IMR-90 (cell line): ENCODE measurements around the gene FBXL16. TPM values are rescaled to one million over a fixed set of nuclear protein-coding genes. Genes with fewer than 3 reads are reported as not detected.
A peak's percentile ranks its signal among the peaks of the same experiment; 100 is the strongest.

ENCODE experiments used
- ATAC-seq: fragments of 200-7000 bp; cut with Tn5 transposase; 2 replicates; pipeline ENCODE4 v1.9.1; 2020; ENCODE audit warnings: low read depth, mild to moderate bottlenecking, moderate library complexity
- BruUV-seq: library from RNA; stranded (reverse); fragments of 400-500 nt; replicated peaks from 2 replicates; lab custom pipeline; 2021; lab: Mats Ljungman, UMichigan
- CTCF ChIA-PET: fragments of 300-600 bp; formaldehyde crosslinking; extraction: SDS; loops from one replicate; lab custom pipeline; 2021; ENCODE audit warnings: antibody characterized with exemption; lab: Yijun Ruan, JAX
- POLR2A ChIA-PET: fragments of 300-600 bp; sonication (Branson Sonifier 250); formaldehyde crosslinking; loops from one replicate; lab custom pipeline; 2022; ENCODE audit warnings: antibody characterized with exemption; ENCODE audit not compliant: unreplicated experiment; lab: Charles Lee
- DNase-seq: peaks from one replicate; pipeline ENCODE4 v3.0.0; 2013
- H2AFZ ChIP-seq: replicated peaks from 2 replicates; pipeline ENCODE3; 2013; ENCODE audit warnings: low read length, mild to moderate bottlenecking; ENCODE audit not compliant: poor library complexity
- H2AK5ac ChIP-seq: 2 replicates; pipeline ENCODE4 v1.6.1; 2013; ENCODE audit warnings: low read depth, low read length, inconsistent platforms
- H2AK9ac ChIP-seq: replicated peaks from 2 replicates; pipeline ENCODE3; 2013; ENCODE audit warnings: mild to moderate bottlenecking, low read depth, low read length, moderate library complexity; ENCODE audit not compliant: poor library complexity
- H2BK120ac ChIP-seq: 2 replicates; pipeline ENCODE4 v1.6.1; 2013; ENCODE audit warnings: low read depth, low read length, inconsistent platforms
- H2BK15ac ChIP-seq: 3 replicates; pipeline ENCODE4 v1.6.1; 2013; ENCODE audit warnings: low read depth, low read length, inconsistent platforms
- H2BK20ac ChIP-seq: 2 replicates; pipeline ENCODE4 v1.6.1; 2013; ENCODE audit warnings: low read depth, mild to moderate bottlenecking, inconsistent platforms, low read length, moderate library complexity
- H2BK5ac ChIP-seq: 2 replicates; pipeline ENCODE4 v1.6.1; 2013; ENCODE audit warnings: mild to moderate bottlenecking, low read depth, low read length, inconsistent platforms; ENCODE audit not compliant: poor library complexity, severe bottlenecking
- H3K14ac ChIP-seq: replicated peaks from 2 replicates; pipeline ENCODE4 v1.6.1; 2013; ENCODE audit warnings: low read depth, low read length, inconsistent platforms
- H3K18ac ChIP-seq: 2 replicates; pipeline ENCODE4 v1.6.1; 2013; ENCODE audit warnings: low read depth, low read length, control low read depth
- H3K23ac ChIP-seq: 2 replicates; pipeline ENCODE4 v1.6.1; 2013; ENCODE audit warnings: low read depth, low read length, inconsistent platforms
- H3K27ac ChIP-seq: 2 replicates; pipeline ENCODE4 v1.5.1; 2013; ENCODE audit warnings: mild to moderate bottlenecking, control low read depth, low read length; ENCODE audit not compliant: insufficient read depth
- H3K27me3 ChIP-seq: 2 replicates; pipeline ENCODE4 v1.6.1; 2013; ENCODE audit warnings: low read length; ENCODE audit not compliant: control insufficient read depth, insufficient read depth
- H3K36me3 ChIP-seq: 2 replicates; pipeline ENCODE4 v1.6.1; 2013; ENCODE audit warnings: low read length, mixed read lengths; ENCODE audit not compliant: control insufficient read depth, insufficient read depth
- H3K4ac ChIP-seq: 2 replicates; pipeline ENCODE4 v1.6.1; 2013; ENCODE audit warnings: low read depth, low read length, inconsistent platforms
- H3K4me1 ChIP-seq: 2 replicates; pipeline ENCODE4 v1.6.1; 2013; ENCODE audit warnings: low read length, mixed read lengths; ENCODE audit not compliant: control insufficient read depth, insufficient read depth
- H3K4me2 ChIP-seq: 2 replicates; pipeline ENCODE4 v1.6.1; 2013; ENCODE audit warnings: low read depth, mild to moderate bottlenecking, control low read depth, low read length, moderate library complexity
- H3K4me3 ChIP-seq: 2 replicates; pipeline ENCODE4 v1.5.1; 2013; ENCODE audit warnings: low read depth, mild to moderate bottlenecking, control low read depth, low read length, moderate library complexity; ENCODE audit not compliant: insufficient read depth
- H3K56ac ChIP-seq: 2 replicates; pipeline ENCODE4 v1.6.1; 2013; ENCODE audit warnings: low read length, inconsistent platforms; ENCODE audit not compliant: insufficient read depth; ENCODE audit errors: extremely low read depth
- H3K79me1 ChIP-seq, 2 experiments: 2 replicates each; pipeline ENCODE4 v1.6.1; 2013; ENCODE audit warnings: low read length in 2 of 2, inconsistent platforms in 1 of 2, low read depth in 1 of 2
- H3K9ac ChIP-seq: 2 replicates; pipeline ENCODE4 v1.6.1; 2013; ENCODE audit warnings: low read depth, low read length, control low read depth
- H3K9me1 ChIP-seq: 2 replicates; pipeline ENCODE4 v1.6.1; 2013; ENCODE audit warnings: low read length, inconsistent platforms; ENCODE audit not compliant: insufficient read depth
- H3K9me3 ChIP-seq: 2 replicates; pipeline ENCODE4 v1.6.1; 2013; ENCODE audit warnings: low read length; ENCODE audit not compliant: control insufficient read depth, insufficient read depth
- H4K20me1 ChIP-seq: 2 replicates; pipeline ENCODE4 v1.6.1; 2013; ENCODE audit warnings: low read length, inconsistent platforms; ENCODE audit not compliant: insufficient read depth
- H4K5ac ChIP-seq: 2 replicates; pipeline ENCODE4 v1.6.1; 2013; ENCODE audit warnings: mild to moderate bottlenecking, low read depth, low read length, control low read depth
- H4K8ac ChIP-seq, 2 experiments: 2 replicates each; pipeline ENCODE4 v1.6.1; 2013; ENCODE audit warnings: low read depth in 2 of 2, low read length in 2 of 2, control low read depth in 1 of 2, inconsistent platforms in 1 of 2
- H4K91ac ChIP-seq: 2 replicates; pipeline ENCODE4 v1.6.1; 2013; ENCODE audit warnings: low read depth, low read length, inconsistent platforms; ENCODE audit not compliant: insufficient read depth
- CEBPB ChIP-seq: IDR thresholded peaks from 2 replicates; pipeline ENCODE4 v1.6.1; 2012; ENCODE audit warnings: low read depth, low read length, improper control_type of control experiment
- POLR2A ChIP-seq: IDR thresholded peaks from 2 replicates; pipeline ENCODE4 v1.6.1; 2012; ENCODE audit warnings: mild to moderate bottlenecking, low read depth, low read length
- WGBS, 2 experiments: methylation state at CpG; one replicate each; pipeline versions ENCODE4 v1.1.5 to v1.1.7; 2013; ENCODE audit warnings: missing lambda C conversion rate in 2 of 2; ENCODE audit not compliant: insufficient read length in 1 of 2; ENCODE audit errors: extremely low coverage in 2 of 2; 5-methylcytosine and 5-hydroxymethylcytosine counted together
- dilution Hi-C: fragments of 300-500 bp; cut with HindIII; formaldehyde crosslinking; loops from one replicate; pipeline ENCODE4 v1.14.3; 2018; ENCODE audit warnings: low sequenced_read_pairs; ENCODE audit not compliant: unreplicated experiment
- in situ Hi-C: fragments of 300-500 bp; cut with MboI; formaldehyde crosslinking; loops from 3 replicates; pipeline ENCODE4 v1.14.3; 2019; ENCODE audit warnings: low sequenced_read_pairs, inconsistent platforms, mixed read lengths
- intact Hi-C: fragments of 100-400 bp; cut with micrococcal nuclease; formaldehyde crosslinking; loops from 2 replicates; pipeline ENCODE4 v1.10.0; 2022
- polyA plus RNA-seq, 3 experiments: library from polyadenylated mRNA; depleted of rRNA; stranded (reverse); fragments of >200 nt; gene quantifications; 2 replicates each; pipeline ENCODE4 v1.2.3, GENCODE V29; 2012; ENCODE audit warnings: low replicate concordance in 1 of 3
- total RNA-seq: library from RNA; depleted of rRNA; stranded (reverse); fragments of >200 nt; gene quantifications from 2 replicates; pipeline ENCODE4 v1.2.3, GENCODE V29; 2012

Gene FBXL16
- total and polyA plus RNA-seq, 2 of the 4 experiments (the other 2 are of a cell fraction): 0.18 to 2.2 TPM

- H3K9me3 ChIP-seq: no peaks in the 10 kb centered on the region
- H3K79me1 ChIP-seq: peaks cover 9 to 45% of the 10 kb centered on the region in 2 experiments; a peak in 3 of 4 replicates
- H3K4me3 ChIP-seq: peak overlapping the region; percentile 51
- peak; percentile 11 for ATAC-seq
- dilution Hi-C loops (no loop called here), intact Hi-C loops (no loop called here), in situ Hi-C loops (no loop called here)
- peak overlapping the region; percentile 4; the same call in 1 of the 2 replicates for H4K5ac ChIP-seq
- POLR2A ChIA-PET: interaction anchor here (0.6 kb wide), 1 partner anchor 98 kb away, joined by 5 read pairs; no protein-coding TSS in a partner anchor
- no peaks in the 10 kb centered on the region for H3K27me3 ChIP-seq
- peak overlapping the region; percentile 76 for H3K14ac ChIP-seq
- peak overlapping the region; percentile 28 for H2BK5ac ChIP-seq
- H2BK20ac ChIP-seq: no peak overlapping the region
- no peak overlapping the region for H3K56ac ChIP-seq
- peak overlapping the region in 1 of 2 experiments; percentile 87; a peak in 2 of 4 replicates for H4K8ac ChIP-seq
- H2BK15ac ChIP-seq: no peak overlapping the region
- peak overlapping the region; percentile 57 for H3K9ac ChIP-seq
- CTCF ChIA-PET: no interaction called here
- H2AFZ ChIP-seq: peak overlapping the region; percentile 99
- H3K36me3 ChIP-seq: peaks cover 20% of the 10 kb centered on the region
- H2AK9ac ChIP-seq: peak overlapping the region; percentile 97
- TF ChIP-seq POLR2A: 0 out of 2 replicates have a peak, but pooled peaks have one; percentile 8
- no peak for TF ChIP-seq CEBPB
- H3K23ac ChIP-seq: peak overlapping the region; percentile 68
- no TSS peak for BruUV-seq
- peak overlapping the region; percentile 77 for H3K4me2 ChIP-seq
- H3K4me1 ChIP-seq: peaks cover 26% of the 10 kb centered on the region
- peaks cover 44% of the 10 kb centered on the region for H4K20me1 ChIP-seq
- H2AK5ac ChIP-seq: peak overlapping the region; percentile 87
- peak; percentile 30 for DNase-seq
- H4K91ac ChIP-seq: peak overlapping the region; percentile 46
- H3K4ac ChIP-seq: peak overlapping the region; percentile 75
- H2BK120ac ChIP-seq: no peak overlapping the region; the same call in 1 of the 2 replicates
- 32% methylated on average over 29 of the region's 52 CpGs; no CpG with 5 or more reads in 1 of the 2 experiments for WGBS, 2 experiments
- no peak overlapping the region for H3K18ac ChIP-seq
- peak overlapping the region; percentile 34 for H3K27ac ChIP-seq
- peaks cover 15% of the 10 kb centered on the region for H3K9me1 ChIP-seq
Measured at GRCh38 chr16:678858-679813, 26.5 kb downstream of the FBXL16 start.
